ENCODE measurements around the gene ZNF799. TPM values are rescaled to one million over a fixed set of nuclear protein-coding genes. Genes with fewer than 3 reads are reported as not detected.

The ZNF799 gene
- total RNA-seq, 1 experiment from 2014 or later, result 5.2 TPM

- DNase-seq, result no peak
- Histone ChIP-seq H3K27ac (ENCODE audit: insufficient read length, low read depth, low read length) (no peak overlapping the region), H3K9ac (ENCODE audit: extremely low read depth, insufficient read length, low read length) (no peak overlapping the region), H2BK12ac (ENCODE audit: insufficient read length, low read depth, low read length) (no peak overlapping the region), H2BK120ac (ENCODE audit: low read depth, low read length, poor library complexity, severe bottlenecking) (no peak overlapping the region), H3K23ac (ENCODE audit: insufficient read length, low read depth, low read length) (no peak overlapping the region), H3K4me2 (ENCODE audit: insufficient read depth, insufficient read length, low read length) (no peak overlapping the region), H3T11ph (ENCODE audit: low read length) (no peak overlapping the region), H3K56ac (ENCODE audit: insufficient read length, low read depth, low read length) (no peak overlapping the region), H3K79me2 (ENCODE audit: insufficient read depth, low read length) (no peaks in the 10 kb centered on the region), H2AK5ac (ENCODE audit: insufficient read length, low read length) (no peak overlapping the region), H2BK15ac (ENCODE audit: low read depth, low read length) (no peak overlapping the region), H3K27me3 (ENCODE audit: insufficient read depth, low read length) (no peaks in the 10 kb centered on the region), H3K4me1 (ENCODE audit: insufficient read depth, low read length) (no peaks in the 10 kb centered on the region), H2BK20ac (ENCODE audit: low read depth, low read length, poor library complexity, severe bottlenecking) (no peak overlapping the region), H4K5ac (ENCODE audit: insufficient read length, low read depth, low read length) (no peak overlapping the region), H3K79me1 (ENCODE audit: insufficient read depth, low read depth, low read length, poor library complexity, severe bottlenecking) (no peaks in the 10 kb centered on the region), H3K23me2 (ENCODE audit: insufficient read length, low read depth, low read length, poor library complexity, severe bottlenecking) (no peaks in the 10 kb centered on the region), H3K9me3 (ENCODE audit: control insufficient read depth, low read depth, low read length) (peaks cover 73% of the 10 kb centered on the region), H4K91ac (ENCODE audit: insufficient read length, low read depth, low read length) (no peak overlapping the region), H3K18ac (ENCODE audit: insufficient read length, low read depth, low read length) (no peak overlapping the region), H3K4ac (ENCODE audit: low read depth, low read length) (no peak overlapping the region), H3K14ac (ENCODE audit: insufficient read depth, low read length) (no peak overlapping the region), H2AFZ (ENCODE audit: low read length) (no peak overlapping the region), H4K20me1 (ENCODE audit: control insufficient read depth, insufficient read depth, insufficient read length) (no peaks in the 10 kb centered on the region), H2BK5ac (ENCODE audit: insufficient read length, low read length) (no peak overlapping the region), H4K8ac (replicated peaks; ENCODE audit: insufficient read length, low read depth, low read length) (no peak overlapping the region)
- no peak overlapping the region for H3K4me3 Mint-ChIP-seq
- H3K9me3 Mint-ChIP-seq, result peaks cover 85 to 89% of the 10 kb centered on the region in 2 experiments
- peaks cover 59 to 77% (median 74%) of the 10 kb centered on the region in 3 experiments for H3K36me3 Mint-ChIP-seq (ENCODE audit: insufficient read depth in 1 of 3, low read depth in 3 of 3)
- no peak for TF ChIP-seq CTCF (conservative IDR thresholded peaks at IDR 0.05)
- H3K27ac Mint-ChIP-seq, result no peak overlapping the region
- H3K4me1 Mint-ChIP-seq, result no peaks in the 10 kb centered on the region
- H3K27me3 Mint-ChIP-seq (ENCODE audit: low read depth), result no peaks in the 10 kb centered on the region
- no CpG with 5 or more reads among the region's 8 CpGs for WGBS (ENCODE audit: extremely low coverage, insufficient read length, low lambda C conversion rate)
Observed at GRCh38 chr19:12350185-12350889, 50.7 kb downstream of the ZNF799 start.

All from H9 (cell line).